Liver (tissue), 9 donors: Measurements from ENCODE around the gene CASP6. TPM values are rescaled to one million over a fixed set of nuclear protein-coding genes. Genes with fewer than 3 reads are reported as not detected.
A peak's percentile ranks its signal among the peaks of the same experiment; 100 is the strongest.

ENCODE experiments used
- DNase-seq: peaks from one replicate; pipeline ENCODE4 v3.0.0-alpha.2; 2017; ENCODE audit warnings: low spot score
- H3K27ac ChIP-seq, 2 donors: one replicate each; pipeline ENCODE4 v1.7.0; 2013; ENCODE audit warnings: inconsistent platforms in 2 of 2, low read length in 2 of 2, control low read depth in 1 of 2, low read depth in 1 of 2, mild to moderate bottlenecking in 1 of 2
- H3K27me3 ChIP-seq, 4 donors: one replicate each; pipeline versions ENCODE4 v1.6.1 to v1.7.0; 2013; ENCODE audit warnings: low read length in 3 of 4, inconsistent platforms in 1 of 4, mild to moderate bottlenecking in 1 of 4, moderate library complexity in 1 of 4; ENCODE audit not compliant: control insufficient read depth in 4 of 4, insufficient read depth in 4 of 4
- H3K36me3 ChIP-seq, 4 donors: one replicate each; pipeline versions ENCODE4 v1.6.1 to v1.7.0; 2013; ENCODE audit warnings: low read length in 3 of 4, mild to moderate bottlenecking in 3 of 4, low read depth in 1 of 4, moderate library complexity in 1 of 4; ENCODE audit not compliant: control insufficient read depth in 4 of 4, insufficient read depth in 3 of 4
- H3K4me1 ChIP-seq, 4 donors: one replicate each; pipeline versions ENCODE4 v1.6.1 to v1.7.0; 2013; ENCODE audit warnings: low read length in 3 of 4, mild to moderate bottlenecking in 3 of 4, moderate library complexity in 1 of 4; ENCODE audit not compliant: control insufficient read depth in 4 of 4, insufficient read depth in 4 of 4
- H3K4me3 ChIP-seq, 3 donors: one replicate each; pipeline versions ENCODE4 v1.6.1 to v1.7.0; 2013; ENCODE audit warnings: low read length in 3 of 3, control low read depth in 1 of 3, low read depth in 1 of 3, mild to moderate bottlenecking in 1 of 3
- H3K9ac ChIP-seq, 2 donors: one replicate each; pipeline ENCODE4 v1.7.0; 2013; ENCODE audit warnings: low read length in 2 of 2, mild to moderate bottlenecking in 2 of 2, moderate library complexity in 2 of 2, control low read depth in 1 of 2, low read depth in 1 of 2
- H3K9me3 ChIP-seq, 4 donors: one replicate each; pipeline versions ENCODE4 v1.6.1 to v1.7.0; 2013; ENCODE audit warnings: low read length in 3 of 4; ENCODE audit not compliant: control insufficient read depth in 4 of 4
- ATF3 ChIP-seq: IDR thresholded peaks from 2 replicates; pipeline ENCODE4 v1.6.1; 2016; ENCODE audit warnings: antibody characterized with exemption
- EGR1 ChIP-seq, 2 donors: IDR thresholded peaks; 2 replicates each; pipeline ENCODE4 v1.6.1; 2016 to 2018; ENCODE audit warnings: antibody characterized with exemption in 2 of 2, low read depth in 2 of 2
- FOXA1 ChIP-seq: IDR thresholded peaks from 2 replicates; pipeline ENCODE4 v1.6.1; 2016; ENCODE audit warnings: antibody characterized with exemption
- FOXA2 ChIP-seq: IDR thresholded peaks from 2 replicates; pipeline ENCODE4 v1.6.1; 2016; ENCODE audit warnings: antibody characterized with exemption
- GABPA ChIP-seq, 2 donors: IDR thresholded peaks in 1 of 2; conservative IDR thresholded peaks in 1 of 2; 2 replicates each; pipeline ENCODE4 v1.6.1; 2016; ENCODE audit warnings: antibody characterized with exemption in 2 of 2, mild to moderate bottlenecking in 1 of 2, moderate library complexity in 1 of 2
- HNF4A ChIP-seq, 2 donors: conservative IDR thresholded peaks; 2 replicates each; pipeline ENCODE4 v1.6.1; 2016; ENCODE audit warnings: antibody characterized with exemption in 2 of 2, mild to moderate bottlenecking in 2 of 2
- HNF4G ChIP-seq: IDR thresholded peaks from 2 replicates; pipeline ENCODE4 v1.6.1; 2016; ENCODE audit warnings: antibody characterized with exemption
- JUND ChIP-seq, 2 donors: IDR thresholded peaks; 2 replicates each; pipeline ENCODE4 v1.6.1; 2016; ENCODE audit warnings: antibody characterized with exemption in 2 of 2
- MAX ChIP-seq: IDR thresholded peaks from 2 replicates; pipeline ENCODE4 v1.6.1; 2016; ENCODE audit warnings: antibody characterized with exemption
- NR2F2 ChIP-seq: IDR thresholded peaks from 2 replicates; pipeline ENCODE4 v1.6.1; 2016; ENCODE audit warnings: antibody characterized with exemption
- RXRA ChIP-seq, 2 donors: IDR thresholded peaks; 2 replicates each; pipeline ENCODE4 v1.6.1; 2017 to 2018; ENCODE audit warnings: antibody characterized with exemption in 2 of 2, mild to moderate bottlenecking in 1 of 2
- SP1 ChIP-seq: IDR thresholded peaks from 2 replicates; pipeline ENCODE4 v1.6.1; 2018; ENCODE audit warnings: antibody characterized with exemption, mild to moderate bottlenecking
- YY1 ChIP-seq: IDR thresholded peaks from 2 replicates; pipeline ENCODE4 v1.6.1; 2016; ENCODE audit warnings: antibody characterized with exemption, mild to moderate bottlenecking
- WGBS: extraction: QIAGEN DNeasy Blood & Tissue Kit; methylation state at CpG from one replicate; pipeline ENCODE4 v1.1.7; 2013; 5-methylcytosine and 5-hydroxymethylcytosine counted together
- polyA plus RNA-seq, 2 donors: library from polyadenylated mRNA; stranded (reverse) in 1 of 2; unstranded in 1 of 2; fragments of 200-250 nt in 1 of 2; fragments of >200 nt in 1 of 2; fragmentation: Nextera tagmentation in 1 of 2; extraction: Ambion mirVana in 1 of 2; gene quantifications; one replicate each; pipeline versions ENCODE4 v1.2.1 to v1.2.3, GENCODE V29; 2013 to 2015
- total RNA-seq, 2 donors: library from RNA; depleted of rRNA; stranded (reverse); fragments of >200 nt; gene quantifications; one replicate each; pipeline ENCODE4 v1.2.3, GENCODE V29; 2014
- TF ChIP-seq, protein P1 (sequence below): fragments of 150-350 bp; IDR thresholded peaks from 2 replicates; pipeline ENCODE4 v1.5.1; 2017; ENCODE audit warnings: improper control_type of control experiment, low read depth, low read length; ENCODE audit not compliant: missing input control
- donor health status: healthy.
- donor health status: healthy.
- donor health status: healthy.
- donor health status: healthy.
- donor health status: healthy.

Gene CASP6
- total and polyA plus RNA-seq, 4 donors = 14.9 to 20.9 (median 19.5) TPM

GRCh38 chr4:109749388-109750082 lies 46.3 kb upstream of the CASP6 start:
- TF ChIP-seq, protein P1, sequence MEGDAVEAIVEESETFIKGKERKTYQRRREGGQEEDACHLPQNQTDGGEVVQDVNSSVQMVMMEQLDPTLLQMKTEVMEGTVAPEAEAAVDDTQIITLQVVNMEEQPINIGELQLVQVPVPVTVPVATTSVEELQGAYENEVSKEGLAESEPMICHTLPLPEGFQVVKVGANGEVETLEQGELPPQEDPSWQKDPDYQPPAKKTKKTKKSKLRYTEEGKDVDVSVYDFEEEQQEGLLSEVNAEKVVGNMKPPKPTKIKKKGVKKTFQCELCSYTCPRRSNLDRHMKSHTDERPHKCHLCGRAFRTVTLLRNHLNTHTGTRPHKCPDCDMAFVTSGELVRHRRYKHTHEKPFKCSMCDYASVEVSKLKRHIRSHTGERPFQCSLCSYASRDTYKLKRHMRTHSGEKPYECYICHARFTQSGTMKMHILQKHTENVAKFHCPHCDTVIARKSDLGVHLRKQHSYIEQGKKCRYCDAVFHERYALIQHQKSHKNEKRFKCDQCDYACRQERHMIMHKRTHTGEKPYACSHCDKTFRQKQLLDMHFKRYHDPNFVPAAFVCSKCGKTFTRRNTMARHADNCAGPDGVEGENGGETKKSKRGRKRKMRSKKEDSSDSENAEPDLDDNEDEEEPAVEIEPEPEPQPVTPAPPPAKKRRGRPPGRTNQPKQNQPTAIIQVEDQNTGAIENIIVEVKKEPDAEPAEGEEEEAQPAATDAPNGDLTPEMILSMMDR = no peak
- no peak for TF ChIP-seq FOXA2
- TF ChIP-seq FOXA1 = no peak
- no peak for TF ChIP-seq MAX
- no peak for TF ChIP-seq HNF4G
- H3K9me3 ChIP-seq = no peaks in the 10 kb centered on the region
- no peak overlapping the region for H3K27ac ChIP-seq
- peaks cover 0 to 18% (median 12%) of the 10 kb centered on the region in 4 donors for H3K4me1 ChIP-seq
- DNase-seq = no peak
- peaks cover 2 to 29% (median 20%) of the 10 kb centered on the region in 4 donors for H3K36me3 ChIP-seq
- no peaks in the 10 kb centered on the region for H3K27me3 ChIP-seq
- no peak overlapping the region for H3K4me3 ChIP-seq
- WGBS = 79% methylated on average over 7 of the region's 7 CpGs
- no peak overlapping the region for H3K9ac ChIP-seq

DNA sequence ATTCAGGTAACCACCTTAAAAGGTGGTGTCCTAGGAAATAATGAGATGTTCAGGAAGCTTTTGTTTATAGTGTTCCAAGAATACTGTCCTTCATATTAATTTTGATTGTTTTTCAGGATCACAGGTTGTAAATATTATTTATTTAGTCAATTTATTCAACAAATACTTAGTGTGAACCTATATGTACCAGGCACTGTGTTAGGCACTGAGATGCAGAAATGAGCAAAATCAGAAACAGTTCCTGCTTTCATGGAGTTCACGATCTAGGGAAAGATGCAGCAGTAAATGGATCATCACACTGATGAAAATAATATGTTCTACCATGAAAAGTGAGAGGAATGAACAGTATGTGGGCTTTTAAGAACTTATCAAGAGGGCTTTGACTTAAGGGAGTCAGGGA lies 44.9 kb upstream of the CASP6 start:
- Histone ChIP-seq H3K9me3 (no peaks in the 10 kb centered on the region), H3K4me3 (no peak overlapping the region), H3K27ac (no peak overlapping the region), H3K4me1 (peaks cover 0 to 18% (median 12%) of the 10 kb centered on the region in 4 donors), H3K36me3 (peaks cover 5 to 35% (median 24%) of the 10 kb centered on the region in 4 donors), H3K27me3 (no peaks in the 10 kb centered on the region), H3K9ac (no peak overlapping the region)
- WGBS = 96% methylated on average over 1 of the region's 1 CpG
- no peak for DNase-seq
- TF ChIP-seq YY1 (no peak), FOXA1 (no peak), HNF4G (no peak), GABPA (IDR thresholded peaks at IDR 0.05 in 1 of 2, conservative IDR thresholded peaks at IDR 0.05 in 1 of 2) (no peak), ATF3 (no peak), NR2F2 (no peak), MAX (no peak), RXRA (IDR thresholded peaks at IDR 0.05) (no peak), JUND (IDR thresholded peaks at IDR 0.05) (no peak), FOXA2 (no peak)
- TF ChIP-seq, protein P1 = no peak

- Histone ChIP-seq H3K27ac (no peak overlapping the region), H3K4me3 (no peak overlapping the region), H3K9ac (no peak overlapping the region), H3K36me3 (peaks cover 6 to 42% (median 36%) of the 10 kb centered on the region in 4 donors), H3K27me3 (no peaks in the 10 kb centered on the region), H3K9me3 (no peaks in the 10 kb centered on the region), H3K4me1 (peaks cover 0 to 18% (median 12%) of the 10 kb centered on the region in 4 donors)
- WGBS = 74% methylated on average over 2 of the region's 2 CpGs
- peak; percentile 18 to 26 for TF ChIP-seq RXRA (IDR thresholded peaks at IDR 0.05)
- TF ChIP-seq FOXA1 = no peak
- peak; percentile 46 to 49 for TF ChIP-seq HNF4A (conservative IDR thresholded peaks at IDR 0.05)
- TF ChIP-seq EGR1 (IDR thresholded peaks at IDR 0.05; ENCODE audit: low read depth in 2 of 2) = no peak
- no peak for TF ChIP-seq HNF4G
- peak; percentile 8 for TF ChIP-seq SP1
- no peak for TF ChIP-seq MAX
- no peak for DNase-seq
These were observed 43.5 kb upstream of the CASP6 start for GRCh38 chr4:109746728-109747127.
